Neuronal stem cell (in vitro differentiated cells): ENCODE results near the gene LGALS1.
A peak's percentile ranks its signal among the peaks of the same experiment; 100 is the strongest.

Experiments
- DNase-seq: peaks from one replicate; pipeline ENCODE4 v3.0.0-alpha.2; 2013; ENCODE audit warnings: low spot score
- H2AFZ ChIP-seq: one replicate; pipeline ENCODE4 v1.6.1; 2013; ENCODE audit warnings: mild to moderate bottlenecking, low read length, inconsistent platforms
- H2AK5ac ChIP-seq: 2 replicates; pipeline ENCODE4 v1.6.1; 2013; ENCODE audit warnings: low read depth, mild to moderate bottlenecking, inconsistent platforms, low read length, moderate library complexity, mixed read lengths
- H2BK120ac ChIP-seq: 2 replicates; pipeline ENCODE4 v1.6.1; 2013; ENCODE audit warnings: low read depth, mild to moderate bottlenecking, inconsistent platforms, low read length, moderate library complexity, mixed read lengths
- H2BK12ac ChIP-seq: one replicate; pipeline ENCODE4 v1.6.1; 2013; ENCODE audit warnings: low read length, inconsistent platforms
- H2BK15ac ChIP-seq: 2 replicates; pipeline ENCODE4 v1.6.1; 2013; ENCODE audit warnings: mild to moderate bottlenecking, low read length, inconsistent platforms, mixed read lengths
- H2BK5ac ChIP-seq: one replicate; pipeline ENCODE4 v1.6.1; 2013; ENCODE audit warnings: inconsistent platforms, mild to moderate bottlenecking, low read length, moderate library complexity
- H3K14ac ChIP-seq: one replicate; pipeline ENCODE4 v1.6.1; 2013; ENCODE audit warnings: low read length, inconsistent platforms
- H3K18ac ChIP-seq: 2 replicates; pipeline ENCODE4 v1.6.1; 2013; ENCODE audit warnings: low read length, inconsistent platforms
- H3K23ac ChIP-seq: 2 replicates; pipeline ENCODE4 v1.6.1; 2013; ENCODE audit warnings: low read depth, mild to moderate bottlenecking, mixed read lengths, low read length, inconsistent platforms; ENCODE audit not compliant: poor library complexity
- H3K27ac ChIP-seq: replicated peaks from 3 replicates; pipeline ENCODE4 v1.5.1; 2013; ENCODE audit warnings: low read length, inconsistent platforms
- H3K27me3 ChIP-seq, 3 experiments: 2 replicates each; pipeline ENCODE4 v1.6.1; 2013; ENCODE audit warnings: low read length in 3 of 3, mild to moderate bottlenecking in 2 of 3, inconsistent platforms in 1 of 3, low read depth in 1 of 3, mixed read lengths in 1 of 3, moderate library complexity in 1 of 3; ENCODE audit not compliant: control insufficient read depth in 3 of 3, insufficient read depth in 3 of 3
- H3K36me3 ChIP-seq, 2 donors: replicated peaks in 1 of 2; 2 replicates each; pipeline ENCODE4 v1.6.1; 2013; ENCODE audit warnings: low read length in 2 of 2; ENCODE audit not compliant: control insufficient read depth in 2 of 2, insufficient read depth in 2 of 2
- H3K4ac ChIP-seq: 2 replicates; pipeline ENCODE4 v1.6.1; 2013; ENCODE audit warnings: inconsistent platforms, mild to moderate bottlenecking, low read length, moderate library complexity
- H3K4me1 ChIP-seq, 2 donors: 1 replicate in 1 of 2; 2 replicates in 1 of 2; pipeline ENCODE4 v1.6.1; 2013; ENCODE audit warnings: low read length in 2 of 2, low read depth in 1 of 2; ENCODE audit not compliant: control insufficient read depth in 2 of 2, insufficient read depth in 1 of 2
- H3K4me2 ChIP-seq: one replicate; pipeline ENCODE4 v1.6.1; 2013; ENCODE audit warnings: mild to moderate bottlenecking, low read length, inconsistent platforms; ENCODE audit not compliant: insufficient read depth, poor library complexity, severe bottlenecking
- H3K4me3 ChIP-seq, 2 donors: 2 replicates each; pipeline ENCODE4 v1.5.1; 2013; ENCODE audit warnings: low read length in 2 of 2, mild to moderate bottlenecking in 2 of 2, inconsistent platforms in 1 of 2, moderate library complexity in 1 of 2
- H3K79me1 ChIP-seq: one replicate; pipeline ENCODE4 v1.6.1; 2013; ENCODE audit warnings: low read depth, mild to moderate bottlenecking, inconsistent platforms, low read length, moderate library complexity
- H3K9ac ChIP-seq: one replicate; pipeline ENCODE4 v1.6.1; 2013; ENCODE audit warnings: mild to moderate bottlenecking, low read depth, low read length, inconsistent platforms; ENCODE audit not compliant: poor library complexity
- H3K9me3 ChIP-seq, 2 donors: replicated peaks in 1 of 2; 2 replicates each; pipeline versions ENCODE3 to v1.6.1; 2013; ENCODE audit warnings: low read length in 2 of 2, mild to moderate bottlenecking in 2 of 2, inconsistent platforms in 1 of 2, low read depth in 1 of 2, mixed read lengths in 1 of 2, moderate library complexity in 1 of 2; ENCODE audit not compliant: control insufficient read depth in 2 of 2, insufficient read depth in 1 of 2
- H4K8ac ChIP-seq: one replicate; pipeline ENCODE4 v1.6.1; 2013; ENCODE audit warnings: low read depth, mild to moderate bottlenecking, inconsistent platforms, low read length, moderate library complexity
- H4K91ac ChIP-seq: one replicate; pipeline ENCODE4 v1.6.1; 2013; ENCODE audit warnings: low read length, low read depth, mild to moderate bottlenecking, inconsistent platforms; ENCODE audit not compliant: poor library complexity
- WGBS, 2 donors: extraction: QIAGEN DNeasy Blood & Tissue Kit; methylation state at CpG; one replicate each; pipeline ENCODE4 v1.1.7; 2013; ENCODE audit warnings: missing lambda C conversion rate in 2 of 2, mixed read lengths in 1 of 2; ENCODE audit not compliant: insufficient read length in 2 of 2, insufficient replicate concordance in 1 of 2; ENCODE audit errors: extremely low coverage in 2 of 2; 5-methylcytosine and 5-hydroxymethylcytosine counted together

The LGALS1 gene

DNA sequence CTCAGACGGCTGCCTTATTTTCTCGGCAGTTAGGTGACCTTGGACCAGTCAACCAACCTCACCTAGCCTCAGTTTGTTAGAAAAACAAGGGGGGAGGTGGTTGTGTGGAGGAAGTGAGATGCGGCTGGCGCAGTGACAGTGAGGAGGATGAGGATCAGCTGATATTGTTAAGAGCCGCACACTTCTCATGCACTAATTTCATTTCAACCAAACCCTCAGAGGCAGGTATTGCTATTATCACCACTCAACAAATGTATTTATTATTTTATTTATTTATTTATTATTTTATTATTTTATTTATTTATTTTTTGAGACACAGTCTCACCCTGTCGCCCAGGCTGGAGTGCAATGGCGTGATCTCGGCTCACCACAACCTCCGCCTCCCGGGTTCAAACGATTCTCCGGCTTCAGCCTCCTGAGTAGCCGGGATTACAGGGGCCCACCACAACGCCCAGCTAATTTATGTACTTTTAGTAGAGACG is 2.1 kb downstream of the LGALS1 start:
- no peak overlapping the region for H2BK120ac ChIP-seq
- peak overlapping the region; percentile 55 to 72 for H3K4me3 ChIP-seq
- no peak overlapping the region for H4K8ac ChIP-seq
- peak overlapping the region; percentile 38 for H3K4me2 ChIP-seq
- no peak overlapping the region for H2BK12ac ChIP-seq
- H3K9ac ChIP-seq = no peak overlapping the region
- H2AK5ac ChIP-seq = no peak overlapping the region
- no peak overlapping the region for H3K27ac ChIP-seq
- WGBS, 2 donors = no CpG with 5 or more reads among the region's 15 CpGs
- no peak overlapping the region for H3K14ac ChIP-seq
- no peak overlapping the region for H2BK15ac ChIP-seq
- peaks cover 0 to 2% (median 0%) of the 10 kb centered on the region in 3 experiments for H3K27me3 ChIP-seq
- no peak for DNase-seq
- H3K36me3 ChIP-seq = no peaks in the 10 kb centered on the region
- H3K23ac ChIP-seq = no peak overlapping the region
- H2AFZ ChIP-seq = peak overlapping the region; percentile 91
- peaks cover 11 to 12% of the 10 kb centered on the region in 2 donors for H3K4me1 ChIP-seq
- H4K91ac ChIP-seq = no peak overlapping the region
- H3K4ac ChIP-seq = no peak overlapping the region
- no peaks in the 10 kb centered on the region for H3K9me3 ChIP-seq
- no peak overlapping the region for H3K18ac ChIP-seq
- no peaks in the 10 kb centered on the region for H3K79me1 ChIP-seq
- no peak overlapping the region for H2BK5ac ChIP-seq

- H2AFZ ChIP-seq = no peak overlapping the region
- no peak overlapping the region for H3K4me3 ChIP-seq
- H3K27ac ChIP-seq = no peak overlapping the region
Measured at GRCh38 chr22:37678372-37678771, 2.9 kb downstream of the LGALS1 start.

GRCh38 chr22:37679670-37680069 is 4.2 kb downstream of the LGALS1 start:
- Histone ChIP-seq H3K27me3 (peaks cover 0 to 2% (median 0%) of the 10 kb centered on the region in 3 experiments), H2AFZ (no peak overlapping the region), H2BK5ac (peak overlapping the region; percentile 53), H3K14ac (no peak overlapping the region), H3K18ac (peak overlapping the region; percentile 45), H3K4me2 (no peak overlapping the region), H3K9me3 (no peaks in the 10 kb centered on the region), H3K9ac (peak overlapping the region; percentile 60), H3K4ac (no peak overlapping the region), H3K23ac (peak overlapping the region; percentile 65), H3K4me1 (peaks cover 11 to 12% of the 10 kb centered on the region in 2 donors), H2AK5ac (peak overlapping the region; percentile 90), H2BK120ac (no peak overlapping the region), H3K79me1 (no peaks in the 10 kb centered on the region), H2BK15ac (peak overlapping the region; percentile 81), H4K91ac (no peak overlapping the region), H3K27ac (no peak overlapping the region), H4K8ac (no peak overlapping the region), H3K36me3 (no peaks in the 10 kb centered on the region), H3K4me3 (no peak overlapping the region), H2BK12ac (peak overlapping the region; percentile 58)
- WGBS, 2 donors = no CpG with 5 or more reads among the region's 8 CpGs
- no peak for DNase-seq

More at GRCh38 chr22:37678372-37678771, 2.9 kb downstream of the LGALS1 start:
- H3K36me3 ChIP-seq = no peaks in the 10 kb centered on the region
- no peak overlapping the region for H2BK5ac ChIP-seq
- H2BK15ac ChIP-seq = no peak overlapping the region
- no peak overlapping the region for H2BK120ac ChIP-seq
- peak overlapping the region; percentile 21 for H3K18ac ChIP-seq
- no peak overlapping the region for H4K8ac ChIP-seq
- H2AK5ac ChIP-seq = no peak overlapping the region
- no peak overlapping the region for H4K91ac ChIP-seq
- H3K23ac ChIP-seq = no peak overlapping the region
- no CpG with 5 or more reads among the region's 18 CpGs for WGBS, 2 donors
- no peak overlapping the region for H3K9ac ChIP-seq
- H3K4ac ChIP-seq = no peak overlapping the region
- no peaks in the 10 kb centered on the region for H3K79me1 ChIP-seq
- no peak for DNase-seq
- H3K4me1 ChIP-seq = peaks cover 11 to 12% of the 10 kb centered on the region in 2 donors
- H3K9me3 ChIP-seq = no peaks in the 10 kb centered on the region
- peaks cover 0 to 2% (median 0%) of the 10 kb centered on the region in 3 experiments for H3K27me3 ChIP-seq
- H3K14ac ChIP-seq = no peak overlapping the region
- no peak overlapping the region for H3K4me2 ChIP-seq
- peak overlapping the region; percentile 89 for H2BK12ac ChIP-seq

DNA sequence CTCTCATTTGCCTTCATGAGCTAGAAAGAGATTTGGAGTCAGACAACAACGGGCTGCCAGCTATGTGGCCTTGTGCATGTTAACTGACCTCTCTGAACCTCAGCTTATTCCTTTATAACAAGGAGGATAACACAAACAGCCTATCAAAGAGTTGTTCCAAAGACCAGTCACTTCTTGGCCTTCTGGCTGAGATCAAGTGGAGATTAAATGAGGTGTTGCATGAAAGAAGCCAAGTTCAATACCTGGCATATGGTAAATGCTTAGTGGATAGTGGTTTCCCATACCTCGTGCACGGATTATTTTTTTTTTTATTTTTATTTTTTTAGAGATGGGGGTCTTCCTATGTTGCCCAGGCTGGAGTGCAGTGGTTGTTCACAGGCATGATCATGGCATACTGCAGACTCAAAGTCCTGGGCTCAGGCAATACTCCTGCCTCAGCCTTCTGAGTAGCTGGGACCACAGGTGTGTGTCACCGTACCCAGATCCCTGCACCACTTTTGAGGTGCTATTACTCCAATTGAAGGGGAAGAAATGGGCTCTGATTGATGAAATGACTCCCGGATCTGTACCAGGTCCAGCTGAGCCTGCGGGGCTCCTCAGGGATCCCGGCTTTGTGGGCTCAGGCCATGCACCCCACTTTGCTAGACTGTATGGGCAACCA is 4.9 kb downstream of the LGALS1 start:
- no peak for DNase-seq
- no peak overlapping the region for H3K14ac ChIP-seq
- no peaks in the 10 kb centered on the region for H3K79me1 ChIP-seq
- no peaks in the 10 kb centered on the region for H3K9me3 ChIP-seq
- no peak overlapping the region for H3K4me2 ChIP-seq
- no peak overlapping the region for H3K4ac ChIP-seq
- no CpG with 5 or more reads among the region's 7 CpGs for WGBS, 2 donors
- H3K4me3 ChIP-seq = no peak overlapping the region
- H3K27ac ChIP-seq = no peak overlapping the region
- H3K18ac ChIP-seq = no peak overlapping the region
- H2BK15ac ChIP-seq = peak overlapping the region; percentile 81
- H2AFZ ChIP-seq = no peak overlapping the region
- no peak overlapping the region for H2BK12ac ChIP-seq
- no peak overlapping the region for H4K91ac ChIP-seq
- H3K23ac ChIP-seq = no peak overlapping the region
- H3K36me3 ChIP-seq = no peaks in the 10 kb centered on the region
- H2AK5ac ChIP-seq = peak overlapping the region; percentile 88
- H3K9ac ChIP-seq = no peak overlapping the region
- no peak overlapping the region for H2BK120ac ChIP-seq
- H3K27me3 ChIP-seq = peaks cover 0 to 2% (median 0%) of the 10 kb centered on the region in 3 experiments
- H4K8ac ChIP-seq = no peak overlapping the region
- H2BK5ac ChIP-seq = no peak overlapping the region
- H3K4me1 ChIP-seq = peaks cover 8 to 9% of the 10 kb centered on the region in 2 donors
